Measurements from ENCODE around the gene GAL.

DNA sequence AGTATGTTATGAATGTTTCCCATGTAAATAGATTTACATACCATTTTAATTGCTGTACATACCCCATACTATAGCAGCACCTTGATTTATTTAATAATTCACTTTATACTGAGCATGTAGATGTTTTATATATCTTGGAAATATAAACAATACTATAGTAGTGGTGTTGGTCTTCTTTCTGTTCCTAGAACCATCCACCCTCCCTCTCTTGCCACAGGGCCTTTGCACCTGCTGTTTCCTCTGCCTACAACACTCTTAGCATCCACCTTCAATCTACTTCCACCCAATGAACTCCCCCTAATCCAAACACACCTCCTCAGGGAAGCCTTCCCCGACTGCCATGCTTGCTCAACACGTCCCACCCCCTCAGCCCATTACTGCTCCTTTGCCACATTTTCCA, 36.7 kb downstream of the GAL start:
- TF ChIP-seq, protein P1, sequence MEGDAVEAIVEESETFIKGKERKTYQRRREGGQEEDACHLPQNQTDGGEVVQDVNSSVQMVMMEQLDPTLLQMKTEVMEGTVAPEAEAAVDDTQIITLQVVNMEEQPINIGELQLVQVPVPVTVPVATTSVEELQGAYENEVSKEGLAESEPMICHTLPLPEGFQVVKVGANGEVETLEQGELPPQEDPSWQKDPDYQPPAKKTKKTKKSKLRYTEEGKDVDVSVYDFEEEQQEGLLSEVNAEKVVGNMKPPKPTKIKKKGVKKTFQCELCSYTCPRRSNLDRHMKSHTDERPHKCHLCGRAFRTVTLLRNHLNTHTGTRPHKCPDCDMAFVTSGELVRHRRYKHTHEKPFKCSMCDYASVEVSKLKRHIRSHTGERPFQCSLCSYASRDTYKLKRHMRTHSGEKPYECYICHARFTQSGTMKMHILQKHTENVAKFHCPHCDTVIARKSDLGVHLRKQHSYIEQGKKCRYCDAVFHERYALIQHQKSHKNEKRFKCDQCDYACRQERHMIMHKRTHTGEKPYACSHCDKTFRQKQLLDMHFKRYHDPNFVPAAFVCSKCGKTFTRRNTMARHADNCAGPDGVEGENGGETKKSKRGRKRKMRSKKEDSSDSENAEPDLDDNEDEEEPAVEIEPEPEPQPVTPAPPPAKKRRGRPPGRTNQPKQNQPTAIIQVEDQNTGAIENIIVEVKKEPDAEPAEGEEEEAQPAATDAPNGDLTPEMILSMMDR (IDR thresholded peaks at IDR 0.05) = no peak
- TF ChIP-seq POLR2A (IDR thresholded peaks at IDR 0.05) = no peak

All from gastroesophageal sphincter (tissue), 3 donors.